RWPE2 (cell line): ENCODE measurements around the gene TRIM50.

Experiments used
- ATAC-seq: fragments of 200-7000 bp; cut with Tn5 transposase; 3 replicates; pipeline ENCODE4 v1.9.1; 2021; ENCODE audit warnings: low read depth
- DNase-seq: peaks from one replicate; pipeline ENCODE4 v3.0.0-alpha.2; 2020; ENCODE audit warnings: low spot score
- H3K27ac ChIP-seq: fragments of 450-650 bp; 2 replicates; pipeline ENCODE4 v1.5.1; 2017; ENCODE audit warnings: mild to moderate bottlenecking; ENCODE audit not compliant: poor library complexity, severe bottlenecking
- H3K27me3 ChIP-seq: fragments of 250-450 bp; sonication (Bioruptor Pico); 2 replicates; pipeline ENCODE4 v1.5.1; 2021; ENCODE audit warnings: mild to moderate bottlenecking, moderate library complexity; ENCODE audit not compliant: insufficient read depth, poor library complexity, severe bottlenecking
- H3K36me3 ChIP-seq: fragments of 250-450 bp; sonication (Bioruptor Pico); 2 replicates; pipeline ENCODE4 v1.5.1; 2020; ENCODE audit warnings: low read depth, mild to moderate bottlenecking, moderate library complexity
- H3K4me1 ChIP-seq: fragments of 250-450 bp; sonication (Bioruptor Pico); 2 replicates; pipeline ENCODE4 v1.5.1; 2021; ENCODE audit warnings: mild to moderate bottlenecking, moderate library complexity; ENCODE audit not compliant: insufficient read depth, poor library complexity, severe bottlenecking
- H3K4me3 ChIP-seq: fragments of 250-450 bp; sonication (Bioruptor Pico); 2 replicates; pipeline ENCODE4 v1.5.1; 2021; ENCODE audit warnings: mild to moderate bottlenecking, moderate library complexity; ENCODE audit not compliant: severe bottlenecking
- H3K9me3 ChIP-seq: fragments of 250-450 bp; sonication (Bioruptor Pico); 2 replicates; pipeline ENCODE4 v1.5.1; 2021; ENCODE audit warnings: mild to moderate bottlenecking, moderate library complexity; ENCODE audit not compliant: severe bottlenecking
- TF ChIP-seq, protein P1 (sequence below): fragments of 450-650 bp; IDR thresholded peaks from one replicate; pipeline ENCODE4 v1.5.1; 2017; ENCODE audit warnings: mild to moderate bottlenecking, moderate library complexity; ENCODE audit not compliant: poor library complexity, severe bottlenecking

TRIM50 gene

DNA sequence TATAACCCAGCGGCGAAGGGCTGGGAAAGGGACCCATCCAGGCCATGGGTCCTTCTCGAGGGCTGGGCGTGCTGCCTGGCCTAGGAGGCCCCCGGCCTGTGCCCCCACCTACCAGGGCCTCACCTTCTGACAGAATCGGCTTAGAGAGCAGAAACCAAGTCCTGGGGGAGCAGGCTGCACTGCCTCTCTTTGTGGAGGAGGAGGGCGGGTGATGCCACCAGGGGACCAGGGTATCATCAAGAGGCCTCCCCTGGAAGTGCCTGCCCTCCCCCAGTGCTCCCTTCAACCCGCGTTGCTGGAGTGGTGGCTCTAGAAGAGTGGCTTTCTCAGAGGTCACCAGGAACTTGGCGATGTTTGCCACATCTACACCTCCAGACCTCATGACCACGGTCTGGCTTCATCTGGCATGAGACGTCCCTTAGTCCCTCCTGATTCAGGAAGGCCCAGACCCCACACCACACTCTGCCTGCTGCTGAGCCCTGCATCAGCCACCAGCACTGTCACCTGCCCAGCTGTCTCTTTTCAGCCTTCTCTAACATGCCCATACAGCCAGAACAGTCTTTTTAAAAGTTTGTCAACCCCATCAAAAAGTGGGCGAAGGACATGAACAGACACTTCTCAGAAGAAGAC is 32.0 kb upstream of the TRIM50 start:
- Histone ChIP-seq H3K27me3 (no peaks in the 10 kb centered on the region), H3K4me3 (no peak overlapping the region), H3K36me3 (no peaks in the 10 kb centered on the region), H3K27ac (no peak overlapping the region), H3K9me3 (no peaks in the 10 kb centered on the region), H3K4me1 (peaks cover 3% of the 10 kb centered on the region)
- TF ChIP-seq, protein P1, sequence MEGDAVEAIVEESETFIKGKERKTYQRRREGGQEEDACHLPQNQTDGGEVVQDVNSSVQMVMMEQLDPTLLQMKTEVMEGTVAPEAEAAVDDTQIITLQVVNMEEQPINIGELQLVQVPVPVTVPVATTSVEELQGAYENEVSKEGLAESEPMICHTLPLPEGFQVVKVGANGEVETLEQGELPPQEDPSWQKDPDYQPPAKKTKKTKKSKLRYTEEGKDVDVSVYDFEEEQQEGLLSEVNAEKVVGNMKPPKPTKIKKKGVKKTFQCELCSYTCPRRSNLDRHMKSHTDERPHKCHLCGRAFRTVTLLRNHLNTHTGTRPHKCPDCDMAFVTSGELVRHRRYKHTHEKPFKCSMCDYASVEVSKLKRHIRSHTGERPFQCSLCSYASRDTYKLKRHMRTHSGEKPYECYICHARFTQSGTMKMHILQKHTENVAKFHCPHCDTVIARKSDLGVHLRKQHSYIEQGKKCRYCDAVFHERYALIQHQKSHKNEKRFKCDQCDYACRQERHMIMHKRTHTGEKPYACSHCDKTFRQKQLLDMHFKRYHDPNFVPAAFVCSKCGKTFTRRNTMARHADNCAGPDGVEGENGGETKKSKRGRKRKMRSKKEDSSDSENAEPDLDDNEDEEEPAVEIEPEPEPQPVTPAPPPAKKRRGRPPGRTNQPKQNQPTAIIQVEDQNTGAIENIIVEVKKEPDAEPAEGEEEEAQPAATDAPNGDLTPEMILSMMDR: no peak
- DNase-seq: no peak
- no peak for ATAC-seq

DNA sequence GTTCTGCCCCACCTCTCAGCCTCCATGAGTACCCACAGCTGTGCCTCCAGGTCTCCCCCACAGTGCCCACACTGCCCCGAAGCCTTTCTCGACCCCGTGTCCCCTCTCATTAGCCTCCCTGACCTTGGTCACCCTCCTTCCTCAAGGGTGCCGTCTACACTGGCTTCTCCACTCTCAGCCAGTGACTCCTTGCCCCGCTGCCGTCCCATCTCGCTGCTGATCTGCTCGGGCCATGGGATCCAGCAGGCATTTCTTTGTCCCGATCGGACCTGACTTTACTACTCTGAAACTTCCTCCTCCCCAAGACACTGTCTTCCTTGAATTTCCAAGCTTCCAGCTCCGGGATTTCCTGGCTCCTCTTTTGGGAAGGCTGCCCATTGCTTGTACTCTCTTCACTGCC is 31.4 kb upstream of the TRIM50 start:
- H3K4me3 ChIP-seq: no peak overlapping the region
- H3K27ac ChIP-seq: no peak overlapping the region
- ATAC-seq: no peak
- no peaks in the 10 kb centered on the region for H3K36me3 ChIP-seq
- TF ChIP-seq, protein P1: no peak
- peaks cover 3% of the 10 kb centered on the region for H3K4me1 ChIP-seq
- no peaks in the 10 kb centered on the region for H3K27me3 ChIP-seq
- no peak for DNase-seq
- H3K9me3 ChIP-seq: no peaks in the 10 kb centered on the region

DNA sequence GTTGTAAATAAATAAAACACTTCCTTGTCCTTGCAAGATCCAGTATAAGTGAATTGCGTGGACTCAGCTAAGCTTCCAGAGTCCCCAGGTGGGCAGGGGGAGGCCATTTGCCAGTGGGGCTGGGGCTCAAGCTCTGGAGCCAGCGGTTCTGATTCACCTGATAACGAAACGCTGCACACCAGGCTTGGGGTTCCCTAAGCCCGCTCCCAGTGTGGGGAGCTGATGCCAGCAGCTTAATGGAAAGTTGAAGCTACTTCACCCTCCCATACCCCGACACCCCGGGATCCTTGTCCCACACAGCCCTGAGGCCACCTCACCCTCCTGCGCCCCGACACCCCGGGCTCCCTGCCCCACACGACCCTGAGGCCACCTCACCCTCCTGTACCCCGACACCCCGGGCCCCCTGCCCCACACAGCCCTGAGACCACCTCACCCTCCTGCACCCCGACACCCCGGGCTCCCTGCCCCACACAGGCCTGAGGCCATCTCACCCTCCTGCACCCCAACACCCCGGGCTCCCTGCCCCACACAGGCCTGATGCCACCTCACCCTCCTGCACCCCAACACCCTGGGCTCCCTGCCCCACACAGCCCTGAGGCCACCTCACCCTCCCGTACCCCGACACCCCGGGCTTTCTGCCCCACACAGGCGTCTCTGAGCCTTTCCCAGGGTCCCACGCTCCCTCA is 30.9 kb upstream of the TRIM50 start:
- no peaks in the 10 kb centered on the region for H3K27me3 ChIP-seq
- no peaks in the 10 kb centered on the region for H3K9me3 ChIP-seq
- ATAC-seq (no peak), DNase-seq (no peak)
- no peak overlapping the region for H3K4me3 ChIP-seq
- H3K36me3 ChIP-seq: no peaks in the 10 kb centered on the region
- peaks cover 3% of the 10 kb centered on the region for H3K4me1 ChIP-seq
- no peak overlapping the region for H3K27ac ChIP-seq
- TF ChIP-seq, protein P1: no peak

DNA sequence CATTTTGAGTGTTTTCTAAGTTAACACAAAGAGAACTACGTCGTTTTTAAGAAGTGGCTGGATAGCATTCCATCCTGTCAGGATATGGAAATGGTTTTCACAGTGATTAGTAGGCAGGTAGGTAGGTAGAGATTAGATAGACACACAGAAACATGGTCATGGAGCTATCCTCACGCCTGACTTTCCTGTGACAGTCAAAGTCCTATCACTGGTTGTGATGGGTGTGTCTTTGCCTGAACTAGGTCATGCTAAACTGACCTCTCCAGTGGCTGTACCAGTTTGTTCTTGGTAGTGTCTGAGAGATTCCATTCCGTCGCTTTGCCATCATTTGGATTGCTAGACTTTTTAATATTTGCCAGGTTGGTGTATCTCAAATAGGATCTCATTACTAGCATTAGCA is 28.3 kb upstream of the TRIM50 start:
- Histone ChIP-seq H3K4me3 (no peak overlapping the region), H3K9me3 (no peaks in the 10 kb centered on the region), H3K4me1 (peaks cover 3% of the 10 kb centered on the region), H3K27me3 (no peaks in the 10 kb centered on the region), H3K36me3 (no peaks in the 10 kb centered on the region), H3K27ac (no peak overlapping the region)
- no peak for ATAC-seq
- TF ChIP-seq, protein P1: no peak
- DNase-seq: no peak

DNA sequence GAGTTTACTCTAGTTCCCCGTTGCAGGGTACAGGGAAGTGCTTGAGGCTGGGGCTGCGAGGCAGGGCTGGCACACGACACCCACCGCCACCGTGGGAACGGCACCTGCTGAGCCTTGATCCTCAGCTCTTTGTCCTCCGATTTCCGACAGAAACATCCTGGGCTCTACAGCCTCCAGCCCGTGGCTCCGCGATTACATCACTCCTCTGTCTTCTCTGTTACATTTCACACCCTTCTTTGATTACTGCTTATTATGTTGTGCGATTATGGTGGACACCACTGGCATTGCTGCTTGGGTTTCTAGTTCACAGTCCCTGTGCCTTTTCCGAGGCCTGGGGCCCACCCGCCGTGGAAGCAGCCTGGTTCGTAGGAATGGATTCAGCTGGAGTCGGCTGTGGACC is 26.9 kb upstream of the TRIM50 start:
- Histone ChIP-seq H3K27ac (no peak overlapping the region), H3K27me3 (no peaks in the 10 kb centered on the region), H3K36me3 (no peaks in the 10 kb centered on the region), H3K4me1 (peaks cover 3% of the 10 kb centered on the region), H3K4me3 (no peak overlapping the region), H3K9me3 (no peaks in the 10 kb centered on the region)
- DNase-seq: no peak
- TF ChIP-seq, protein P1: no peak
- no peak for ATAC-seq
